ENCODE measurements around the gene ANXA3.

- TF ChIP-seq POLR2AphosphoS5 (IDR thresholded peaks at IDR 0.05) (no peak), POLR2A (IDR thresholded peaks at IDR 0.05) (no peak), CTCF (IDR thresholded peaks at IDR 0.05) (no peak)
Measured at GRCh38 chr4:78568640-78569305, 17.2 kb downstream of the ANXA3 start.

Measured in breast epithelium (tissue), 3 donors.